Activated CD8-positive, alpha-beta memory T cell treated with anti-CD3 and anti-CD28 coated beads for 36 hours (primary cell): Measurements from ENCODE around the gene SPRING1. TPM values are rescaled to one million over a fixed set of nuclear protein-coding genes. Genes with fewer than 3 reads are reported as not detected.

Experiments
- CTCF ChIA-PET: fragments of 350-600 bp; sonication (Branson Sonifier 250); formaldehyde crosslinking; loops from one replicate; lab custom pipeline; 2021; ENCODE audit warnings: antibody characterized with exemption; lab: Charles Lee
- POLR2A ChIA-PET: fragments of 350-600 bp; sonication (Branson Sonifier 250); formaldehyde crosslinking; loops from one replicate; lab custom pipeline; 2021; ENCODE audit warnings: antibody characterized with exemption; lab: Charles Lee
- total RNA-seq, 2 experiments: library from RNA; stranded (reverse); gene quantifications; one replicate each; pipeline ENCODE4 v1.2.3, GENCODE V29; 2021

Gene SPRING1
- total RNA-seq, 2 experiments from 2014 or later: 37.7 to 39.1 TPM

DNA sequence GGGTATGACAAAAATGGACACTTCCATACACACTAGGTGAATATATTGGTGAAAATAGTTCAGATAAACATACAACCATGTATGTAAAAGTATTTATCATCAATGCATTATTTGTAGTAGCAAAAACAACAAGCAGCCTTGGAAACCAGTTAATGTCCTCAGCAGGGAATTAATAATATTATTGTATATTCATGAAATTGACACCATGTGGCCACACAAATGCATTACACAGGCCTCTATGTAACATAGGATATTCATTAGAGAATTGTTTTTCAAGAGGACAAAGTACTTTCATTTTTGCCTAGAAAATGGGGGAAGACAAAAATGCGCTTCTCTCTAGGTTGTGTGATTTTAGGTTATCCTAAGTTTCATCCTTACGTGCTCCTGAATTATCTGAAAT is 24.3 kb downstream of the SPRING1 start:
- ChIA-PET POLR2A (no interaction called here), CTCF (no interaction called here)

DNA sequence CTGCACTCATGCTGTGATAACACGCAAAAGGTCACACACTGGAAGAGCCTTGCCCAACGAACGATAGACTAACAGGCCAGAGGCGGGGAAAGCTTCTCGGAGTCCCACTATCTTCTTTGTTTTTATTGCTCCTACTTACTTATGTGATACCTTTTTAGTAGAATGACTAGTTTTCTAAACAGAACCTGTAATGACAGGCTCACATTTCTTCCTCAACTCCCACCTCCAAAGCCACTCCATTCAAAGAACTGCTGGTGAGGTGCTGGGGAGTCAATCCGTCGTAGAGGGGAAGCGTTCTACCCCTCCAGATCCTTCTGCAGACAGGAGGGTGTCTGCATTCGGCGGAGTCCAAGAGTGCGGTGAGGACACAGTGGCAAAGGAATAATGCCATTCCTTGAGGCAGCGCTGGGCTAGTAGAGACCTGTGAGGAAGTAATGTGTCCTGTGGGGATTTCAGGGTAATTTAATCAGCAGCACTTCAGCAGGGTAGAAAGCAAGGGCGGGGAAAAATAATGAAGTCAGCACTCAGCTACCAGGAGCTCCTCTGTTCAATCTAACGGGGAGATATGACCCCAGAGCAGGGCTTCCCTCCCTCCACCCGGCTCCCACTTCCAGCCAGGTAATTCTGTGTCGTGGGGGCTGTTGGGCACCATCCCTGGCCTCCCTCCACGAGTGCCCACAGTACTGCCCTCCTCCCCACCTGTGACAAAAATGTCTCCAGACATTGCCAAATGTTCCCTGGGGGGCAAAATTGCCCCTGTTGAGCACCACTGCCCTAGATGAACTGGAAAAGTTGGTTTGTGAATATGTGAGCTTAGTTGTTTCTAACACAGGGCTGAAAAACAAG is 25.2 kb downstream of the SPRING1 start:
- CTCF ChIA-PET: no interaction called here
- POLR2A ChIA-PET: no interaction called here

DNA sequence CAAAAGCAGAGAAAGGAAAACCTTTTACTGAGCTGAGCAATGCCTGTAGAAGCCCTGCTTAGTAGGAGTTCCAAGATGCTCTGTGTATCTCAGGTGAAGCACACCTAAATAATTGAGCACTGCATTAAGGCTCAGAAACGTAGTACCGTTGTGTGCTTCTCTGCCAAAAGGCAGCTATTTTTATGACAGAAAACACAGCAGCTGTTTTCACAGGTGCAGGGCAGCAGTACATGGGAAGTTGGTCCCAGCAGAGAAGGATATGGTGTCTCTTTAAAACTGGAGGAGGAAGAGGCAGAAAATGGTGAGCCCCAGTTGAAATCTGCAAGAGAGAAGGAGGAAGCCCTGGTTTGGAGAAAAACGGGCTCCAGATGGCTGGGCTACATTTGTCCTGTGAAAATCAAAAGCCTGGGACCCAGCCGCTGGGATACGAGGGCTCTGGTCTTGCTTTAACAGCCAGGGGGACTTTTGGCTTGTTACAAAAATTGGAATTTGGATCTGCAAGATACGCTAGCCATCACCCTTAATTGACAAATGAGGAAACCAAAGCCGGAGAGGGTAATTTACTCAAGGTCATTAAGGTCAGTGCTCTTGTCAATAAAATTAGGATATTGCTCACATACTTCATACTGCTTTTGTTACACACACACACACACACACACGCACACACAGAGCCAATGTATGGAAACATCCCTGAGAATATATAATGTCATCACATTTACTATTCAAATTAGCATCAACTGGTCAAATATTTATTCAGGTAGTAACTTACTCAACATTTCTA is 27.3 kb downstream of the SPRING1 start:
- POLR2A ChIA-PET: no interaction called here
- CTCF ChIA-PET: no interaction called here

DNA sequence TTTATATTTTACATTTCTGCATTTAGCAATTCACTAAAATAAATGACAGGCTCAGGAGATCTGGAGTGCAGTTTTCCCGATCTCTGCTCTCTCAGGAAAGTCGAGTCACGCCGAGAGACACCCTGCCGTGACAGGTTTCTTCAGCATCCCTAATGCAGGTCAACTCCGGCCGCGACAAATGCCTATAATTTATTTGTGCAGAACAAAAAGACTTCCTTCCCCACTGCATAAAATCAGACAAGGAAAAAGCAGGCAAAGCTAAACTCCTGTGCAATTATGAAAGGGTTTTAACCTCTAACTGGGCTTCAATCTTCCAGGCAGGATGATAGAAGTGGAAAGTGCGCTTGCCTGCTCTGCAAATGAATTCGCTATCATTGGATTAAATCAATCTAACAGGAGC is 28.1 kb downstream of the SPRING1 start:
- POLR2A ChIA-PET: no interaction called here

DNA sequence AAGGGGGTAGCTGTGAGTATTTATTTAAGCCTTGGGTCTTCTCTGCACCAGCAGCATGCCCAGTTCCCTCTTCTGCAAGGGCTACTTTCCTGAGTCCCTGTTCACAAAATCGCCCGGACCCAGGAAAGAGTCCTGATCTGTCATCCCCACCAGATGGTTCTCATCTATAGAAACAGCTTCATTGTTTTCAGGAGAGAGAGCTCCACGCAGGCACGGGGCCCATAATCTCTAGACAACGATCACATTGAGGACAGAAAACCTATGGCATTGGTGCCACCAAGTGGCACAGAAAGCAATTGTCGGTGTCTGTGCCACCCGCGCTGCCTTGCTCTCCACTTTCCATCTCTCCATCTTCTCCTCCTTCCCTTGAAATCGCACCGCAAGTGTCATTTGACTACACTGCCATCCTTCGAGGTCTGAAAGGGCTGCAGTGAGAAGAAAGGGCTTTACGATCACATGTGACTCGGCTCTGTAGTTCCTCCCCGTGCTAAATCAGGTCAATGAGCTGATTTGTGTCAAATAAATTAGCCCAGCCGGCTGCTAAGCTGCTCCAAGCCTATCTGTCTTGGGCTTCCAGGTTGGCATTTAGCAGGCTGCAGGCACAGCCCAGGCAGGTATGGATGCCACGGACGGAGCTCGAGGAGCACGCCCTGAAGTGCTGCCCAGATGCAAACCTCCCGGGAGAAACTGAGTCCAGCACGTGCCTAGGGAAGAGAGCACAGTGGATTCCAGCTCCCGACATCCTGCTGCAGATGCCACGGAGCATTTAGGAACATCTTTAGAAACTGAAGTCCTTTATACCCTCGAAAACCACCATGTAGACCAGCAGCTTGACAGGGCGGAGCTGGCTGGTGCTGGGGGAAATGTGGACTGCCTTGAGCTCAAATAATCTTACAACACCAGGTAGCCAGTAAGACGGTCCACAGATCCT is 28.8 kb downstream of the SPRING1 start:
- ChIA-PET POLR2A (interaction anchor here (0.5 to 0.7 kb wide), 2 partner anchors 201 to 274 kb away, joined by 3 to 5 read pairs; no protein-coding TSS in a partner anchor), CTCF (interaction anchor here (0.6 to 1.3 kb wide), 4 partner anchors 9 to 711 kb away, joined by 3 to 5 read pairs (median 4); no protein-coding TSS in a partner anchor)

More for the DNA sequence above, 28.1 kb downstream of the SPRING1 start:
- CTCF ChIA-PET: interaction anchor here (0.6 to 1.3 kb wide), 3 partner anchors 411 to 712 kb away, joined by 3 to 5 read pairs (median 5); no protein-coding TSS in a partner anchor

DNA sequence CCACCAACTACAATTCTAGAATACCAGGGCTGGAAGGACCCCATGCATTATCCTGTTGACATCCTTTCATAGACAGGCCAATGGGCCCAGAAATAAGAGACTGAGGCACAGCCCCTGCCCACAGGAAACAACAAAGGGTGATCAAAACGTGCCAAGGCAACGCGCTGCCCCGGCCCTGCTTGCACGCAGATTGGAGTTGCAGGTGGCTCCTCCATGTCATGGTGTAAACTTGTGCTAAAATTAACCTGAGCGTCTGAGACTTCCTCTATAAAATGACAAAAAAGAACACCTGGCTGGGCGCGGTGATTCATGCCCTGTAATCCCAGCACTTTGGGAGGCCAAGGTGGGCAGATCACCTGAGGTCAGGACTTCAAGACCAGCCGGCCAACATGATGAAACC is 30.1 kb downstream of the SPRING1 start:
- ChIA-PET CTCF (no interaction called here), POLR2A (no interaction called here)

DNA sequence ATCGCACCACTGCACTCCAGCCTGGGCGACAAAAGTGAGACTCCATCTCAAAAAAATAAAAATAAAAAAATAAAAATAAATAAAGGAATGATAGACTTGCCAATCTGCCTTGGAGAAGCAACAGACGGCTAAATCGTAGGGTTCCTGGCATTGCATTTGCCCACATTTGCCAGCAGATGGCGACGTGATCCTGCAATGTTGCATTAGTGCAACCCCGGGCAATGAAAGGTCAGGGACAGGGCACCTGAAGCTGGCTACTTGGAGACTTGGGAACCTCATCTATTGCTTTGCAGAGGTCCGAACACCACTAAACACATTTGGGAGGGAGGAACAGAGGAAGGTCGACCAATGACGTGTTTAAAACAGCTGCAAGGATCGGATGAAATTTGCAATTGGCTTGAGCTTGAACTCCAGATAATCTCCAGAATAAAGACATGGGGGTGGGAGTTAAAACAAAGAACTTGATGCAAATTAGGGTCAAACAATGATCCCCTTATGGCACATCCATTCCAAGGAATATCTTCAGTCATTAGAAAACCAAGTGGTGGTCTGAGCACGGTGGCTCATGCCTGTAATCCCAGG is 34.6 kb downstream of the SPRING1 start:
- ChIA-PET CTCF (interaction anchor here (0.9 to 1.3 kb wide), 6 partner anchors 16 to 416 kb away, joined by 3 to 5 read pairs (median 3); no protein-coding TSS in a partner anchor), POLR2A (interaction anchor here (0.7 kb wide), 1 partner anchor 259 kb away, joined by 3 read pairs; no protein-coding TSS in a partner anchor)

DNA sequence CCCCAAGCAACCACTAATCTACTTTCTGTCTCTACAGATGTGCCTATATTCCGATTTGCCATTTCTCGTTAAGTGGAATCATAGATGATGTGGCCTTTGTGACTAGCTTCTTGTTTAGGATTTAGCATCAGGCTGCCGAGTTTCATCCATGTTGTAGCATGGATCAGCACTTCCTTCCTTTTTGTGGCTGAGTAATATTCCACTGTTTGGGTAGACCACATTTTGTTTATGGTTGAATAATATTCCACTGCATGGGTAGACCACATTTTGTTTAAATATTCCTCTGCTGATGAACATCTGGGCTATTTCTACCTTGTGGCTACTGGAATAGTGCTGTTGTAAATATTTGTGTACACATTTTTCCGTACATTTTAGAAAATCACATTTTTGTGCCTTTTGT is 36.4 kb downstream of the SPRING1 start:
- POLR2A ChIA-PET: no interaction called here
- CTCF ChIA-PET: no interaction called here

DNA sequence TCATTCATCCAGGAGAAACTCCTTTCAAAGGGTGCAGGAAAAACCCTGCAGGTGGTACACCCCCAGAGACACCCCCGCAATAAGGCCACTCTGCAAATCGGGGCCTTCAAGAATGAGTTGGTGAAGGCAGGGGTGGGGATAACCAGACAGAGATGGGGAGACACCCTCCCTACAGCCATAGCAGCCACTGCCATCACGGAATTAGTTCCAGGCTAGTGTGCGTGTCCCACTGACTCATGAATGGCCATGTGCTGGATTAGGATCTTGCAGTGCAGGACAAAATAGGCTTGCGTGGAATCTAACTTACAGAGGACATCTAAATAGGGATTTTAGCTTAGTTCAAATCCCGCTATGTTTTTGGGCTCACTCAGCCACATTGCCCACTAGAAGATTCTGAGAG is 37.8 kb downstream of the SPRING1 start:
- ChIA-PET CTCF (interaction anchor here (1.3 kb wide), 1 partner anchor 9 kb away, joined by 3 read pairs; no protein-coding TSS in a partner anchor), POLR2A (no interaction called here)

DNA sequence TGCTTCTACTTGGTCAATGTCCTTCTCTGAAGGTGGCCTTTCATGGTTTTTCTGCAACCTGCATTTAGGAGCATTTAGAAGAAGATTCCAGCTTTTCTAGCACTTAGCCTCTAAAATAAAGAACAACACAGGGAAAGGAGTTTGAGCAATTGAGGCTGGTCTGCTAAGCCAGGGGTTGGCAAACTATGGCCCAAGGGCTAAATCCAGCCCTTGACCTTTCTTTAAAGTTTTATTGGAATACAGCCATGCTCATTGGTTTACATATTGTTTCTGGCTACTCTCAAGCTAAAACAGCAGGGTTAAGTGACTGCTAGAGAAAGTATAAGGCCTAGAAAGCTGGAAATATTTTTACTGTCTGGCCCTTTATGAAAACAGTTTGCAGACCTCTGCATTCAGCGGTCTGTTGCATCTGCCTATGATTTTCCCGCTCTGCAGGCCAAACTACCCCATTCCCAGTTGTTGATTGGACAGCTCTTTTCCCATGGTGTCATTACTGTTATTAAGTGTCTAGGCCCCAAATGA is 39.3 kb downstream of the SPRING1 start:
- POLR2A ChIA-PET: no interaction called here
- CTCF ChIA-PET: no interaction called here

DNA sequence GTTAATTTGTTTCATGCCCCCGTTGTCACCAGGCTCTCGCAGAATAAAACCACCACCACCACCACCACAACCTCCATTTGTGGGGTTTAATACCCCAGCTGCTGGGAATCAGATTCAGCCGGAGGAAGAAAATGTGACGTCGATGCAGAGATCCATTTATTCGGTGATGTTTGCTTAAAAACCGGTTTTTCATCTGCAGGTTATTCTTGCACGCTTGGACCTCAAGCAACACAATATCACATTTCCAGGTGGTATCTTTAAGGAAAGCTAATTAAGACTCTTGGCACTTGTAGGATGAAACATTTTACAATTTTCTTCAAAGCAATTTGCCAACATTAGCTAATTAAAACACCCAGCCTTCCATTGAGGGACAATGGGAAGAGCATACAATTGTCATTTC is 39.8 kb downstream of the SPRING1 start:
- CTCF ChIA-PET: no interaction called here
- POLR2A ChIA-PET: no interaction called here

DNA sequence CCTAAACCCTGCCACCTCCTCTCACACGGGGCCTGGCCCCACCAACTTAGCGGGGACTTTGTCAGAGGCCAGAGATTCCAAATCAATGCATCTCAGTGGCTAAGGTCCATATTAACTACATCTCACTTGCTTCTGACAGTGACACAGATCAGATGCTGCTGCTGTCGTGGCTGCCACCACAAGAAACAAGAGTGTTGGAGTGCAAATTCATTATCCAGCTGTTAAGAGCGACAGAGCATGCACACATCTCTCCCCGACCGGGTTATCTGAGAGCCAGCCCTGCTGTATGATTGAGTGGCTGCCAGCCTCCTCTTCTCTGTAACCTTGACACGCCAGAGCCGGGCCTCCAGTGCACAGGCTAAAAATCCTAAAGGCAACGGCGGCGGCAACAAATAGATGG is 40.2 kb downstream of the SPRING1 start:
- ChIA-PET CTCF (no interaction called here), POLR2A (no interaction called here)

DNA sequence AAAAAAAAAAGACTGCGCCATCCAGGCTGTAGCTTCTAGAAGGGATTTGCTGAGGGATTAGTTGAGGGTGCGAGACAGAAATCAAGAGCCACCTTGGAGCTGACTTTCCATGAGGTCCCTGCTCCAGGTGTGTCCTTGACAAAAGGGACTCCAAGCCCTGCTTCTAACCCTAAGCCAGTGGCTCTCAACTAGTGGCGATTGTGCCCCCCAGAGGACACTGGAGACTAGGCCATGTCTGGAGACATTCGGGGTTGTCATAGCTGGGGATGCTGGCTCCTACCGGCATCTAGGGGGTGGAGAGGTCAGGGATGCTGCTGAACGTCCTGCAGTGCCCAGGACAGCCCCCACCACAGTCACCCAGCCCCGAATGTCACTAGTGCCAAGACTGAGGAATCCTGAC is 40.6 kb downstream of the SPRING1 start:
- POLR2A ChIA-PET: no interaction called here
- CTCF ChIA-PET: no interaction called here

DNA sequence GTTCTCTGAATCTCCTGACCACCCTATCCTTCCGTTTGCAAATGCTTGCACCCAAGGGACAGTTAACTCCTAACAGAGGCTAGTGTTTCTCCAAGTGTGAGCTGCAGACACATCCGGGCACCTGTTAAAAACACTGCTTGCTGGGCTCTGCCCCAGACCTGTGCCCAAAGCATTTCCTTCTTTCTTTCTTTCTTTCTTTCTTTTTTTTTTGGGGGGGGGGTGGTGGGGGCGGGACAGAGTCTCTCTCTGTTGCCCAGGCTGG is 42.5 kb downstream of the SPRING1 start:
- POLR2A ChIA-PET: no interaction called here

DNA sequence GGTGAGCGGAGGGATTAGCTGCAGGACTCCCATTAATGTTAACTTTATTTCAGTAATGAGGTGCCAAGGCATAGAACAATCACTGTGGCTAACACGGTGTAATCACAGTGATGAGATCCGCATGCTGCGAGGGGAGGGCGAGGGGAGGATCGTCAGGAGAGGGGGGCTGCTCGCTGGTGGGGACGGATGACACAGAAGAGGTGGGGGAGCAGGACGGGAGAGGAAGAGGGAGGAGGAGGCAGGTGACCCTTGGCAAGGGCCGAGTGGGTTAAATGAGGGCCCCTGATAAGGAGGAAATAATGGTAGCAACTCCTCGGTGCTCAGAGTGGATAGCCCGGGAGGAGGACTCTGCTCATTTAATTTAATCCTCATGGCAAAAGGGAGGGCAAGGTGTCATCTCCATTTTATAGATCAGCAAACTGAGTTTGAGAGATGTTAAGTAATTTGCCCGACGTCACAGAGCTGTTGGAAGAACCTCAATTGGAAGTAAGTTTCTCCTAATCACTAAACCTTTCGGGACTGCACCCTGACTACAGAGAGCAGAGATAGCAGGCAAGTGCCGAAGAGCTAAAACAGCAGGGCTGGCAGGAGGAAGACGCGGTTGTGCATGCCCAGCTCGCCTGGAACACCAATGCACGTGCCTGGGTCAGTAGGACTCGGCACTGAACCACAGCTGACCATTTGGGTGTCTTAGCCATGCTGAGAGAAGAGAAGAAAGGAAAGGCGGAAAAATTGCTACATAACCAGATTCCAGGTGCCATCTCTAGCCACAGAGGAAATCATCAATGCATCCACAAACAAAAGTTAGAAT is 43.0 kb downstream of the SPRING1 start:
- ChIA-PET POLR2A (no interaction called here), CTCF (no interaction called here)

More for the DNA sequence above, 42.5 kb downstream of the SPRING1 start:
- CTCF ChIA-PET: no interaction called here

DNA sequence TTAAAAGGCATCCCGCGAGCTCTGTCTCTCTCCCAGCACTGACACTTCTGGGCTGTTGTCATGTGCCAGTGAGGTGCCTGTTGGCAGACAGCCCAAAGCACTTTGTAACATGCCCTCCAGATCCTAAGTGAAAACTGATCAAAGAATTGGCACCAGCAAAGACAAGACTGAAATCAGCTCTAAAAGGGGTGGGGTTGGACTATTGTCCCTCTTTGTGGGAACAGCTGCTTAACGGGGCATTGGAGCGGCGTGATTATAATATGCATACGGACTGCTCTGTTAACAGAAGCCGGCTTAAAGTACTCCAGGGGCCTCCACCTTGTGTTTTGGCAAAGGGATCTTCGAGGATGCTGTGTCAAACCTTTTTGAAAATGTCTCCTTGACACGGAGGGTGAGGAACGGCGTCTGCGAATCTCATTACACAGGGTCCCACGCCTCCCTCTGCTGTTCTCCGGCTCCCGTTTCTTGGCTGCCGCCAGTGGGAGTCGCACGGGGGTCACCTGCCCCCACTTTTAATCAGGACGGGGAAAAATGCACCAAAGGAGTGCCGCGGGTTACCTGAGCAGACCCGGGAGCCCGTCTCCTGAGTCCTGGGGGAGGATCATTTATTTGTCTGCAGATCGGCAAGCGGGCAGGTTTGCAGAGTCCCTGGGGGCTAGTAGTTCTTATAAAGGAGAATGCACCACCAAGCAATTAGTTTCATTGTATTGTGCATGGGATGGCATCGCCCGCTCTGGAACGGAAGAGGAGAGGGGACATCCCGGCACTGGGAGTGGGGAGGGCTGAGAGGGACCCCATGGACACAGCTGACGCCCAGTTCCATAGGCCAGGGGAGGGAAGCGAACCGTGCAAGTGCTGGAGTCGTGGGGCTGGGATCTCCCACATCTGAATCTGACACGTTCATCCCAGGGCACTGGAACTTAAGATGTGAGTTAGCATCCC is 44.3 kb downstream of the SPRING1 start:
- POLR2A ChIA-PET: no interaction called here
- CTCF ChIA-PET: interaction anchor here (0.5 kb wide), 1 partner anchor 198 kb away, joined by 3 read pairs; no protein-coding TSS in a partner anchor

DNA sequence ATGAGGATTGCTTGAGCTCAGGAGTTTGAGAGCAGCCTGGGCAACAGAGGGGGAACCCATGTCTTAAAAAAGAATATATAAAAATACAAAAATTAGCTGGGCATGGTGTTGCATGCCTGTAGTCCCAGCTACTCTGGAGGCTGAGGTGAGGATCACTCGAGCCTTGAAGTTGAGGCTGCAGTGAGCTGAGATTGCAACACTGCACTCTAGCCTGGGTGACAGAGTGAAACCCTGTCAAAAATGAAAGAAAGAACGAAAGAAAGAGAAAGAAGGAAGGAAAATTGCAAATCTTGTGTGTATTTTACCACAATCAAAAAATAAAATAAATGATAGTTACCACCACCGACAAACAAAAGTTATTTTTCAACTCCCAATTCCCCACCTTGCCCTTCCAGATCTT is 45.3 kb downstream of the SPRING1 start:
- CTCF ChIA-PET: interaction anchor here (0.5 kb wide), 1 partner anchor 197 kb away, joined by 3 read pairs; no protein-coding TSS in a partner anchor
- POLR2A ChIA-PET: no interaction called here
